Measurements from ENCODE around the gene BAK1. TPM values are rescaled to one million over a fixed set of nuclear protein-coding genes. Genes with fewer than 3 reads are reported as not detected.

BAK1 gene
- total RNA-seq, 1 donor from 2014 or later = 23.1 TPM

GRCh38 chr6:33590531-33591198 is 10.6 kb upstream of the BAK1 start:
- ATAC-seq = peak; percentile 2
- intact Hi-C loops (cut with micrococcal nuclease) = loop anchor here (5.0 kb wide), 1 partner anchor 42 kb away; no protein-coding TSS in a partner anchor
- no peak for DNase-seq

DNA sequence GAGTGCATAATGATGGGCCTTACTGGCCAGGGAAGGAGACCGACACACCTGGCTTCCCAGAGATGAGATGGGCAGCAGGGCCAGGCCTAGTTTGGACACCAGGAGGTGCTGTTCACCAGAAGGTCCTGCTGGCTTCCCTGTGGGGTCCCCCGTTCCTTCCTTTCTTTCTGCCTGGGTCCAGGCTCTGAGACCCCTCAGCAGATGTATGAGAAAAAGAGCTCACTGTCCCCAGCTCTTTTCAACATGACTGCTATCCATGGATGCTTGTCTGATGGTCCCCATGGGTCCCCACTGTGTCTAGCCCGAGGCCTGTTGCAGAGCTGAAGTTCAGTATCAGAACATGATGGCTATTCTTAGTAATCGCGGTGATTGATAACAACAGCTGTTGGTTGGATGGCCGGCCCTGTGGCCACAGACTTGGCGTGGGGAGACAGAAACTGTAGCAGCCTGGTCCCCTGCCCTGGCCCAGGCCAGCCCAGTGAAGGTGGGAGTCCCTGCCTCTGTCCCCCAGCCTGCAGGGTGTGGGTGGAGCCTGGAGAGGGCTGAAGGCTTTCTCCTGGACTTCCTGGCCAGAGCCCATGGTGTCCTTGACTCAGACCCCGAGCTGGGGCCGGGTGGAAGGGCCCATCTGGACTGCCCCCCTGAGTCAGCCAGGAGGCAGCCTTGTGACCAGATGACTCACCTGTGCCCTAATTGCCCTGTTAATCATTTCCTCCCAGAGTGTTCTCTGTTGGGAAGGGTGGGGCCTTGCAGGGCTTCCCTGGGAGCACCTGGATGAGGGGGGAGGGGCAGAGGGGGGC is 9.9 kb upstream of the BAK1 start:
- peak; percentile 68 for ATAC-seq
- intact Hi-C loops (cut with micrococcal nuclease) = loop anchor here (5.0 kb wide), 2 partner anchors 42 to 112 kb away; no protein-coding TSS in a partner anchor
- peak; percentile 64 for DNase-seq

DNA sequence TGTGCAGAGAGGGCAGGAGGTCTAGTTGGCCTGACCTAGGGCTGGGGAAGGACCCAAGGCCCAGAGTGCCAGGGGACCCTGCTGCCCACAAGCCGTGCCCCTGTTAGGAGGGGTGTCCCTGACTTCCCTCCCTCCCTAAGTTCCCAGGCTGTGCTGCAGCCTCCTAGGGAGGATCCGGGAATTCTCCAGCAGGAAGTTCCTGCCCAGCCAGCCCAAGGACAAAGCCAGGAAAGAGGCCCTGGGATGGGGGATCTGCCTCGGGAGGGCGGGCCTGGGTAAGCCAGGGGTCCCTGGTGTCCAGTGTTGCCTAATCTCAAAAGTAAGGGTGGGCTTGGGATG is 9.3 kb upstream of the BAK1 start:
- intact Hi-C loops (cut with micrococcal nuclease) = loop anchor here (5.0 kb wide), 1 partner anchor 113 kb away; no protein-coding TSS in a partner anchor
- DNase-seq = no peak
- ATAC-seq = peak; percentile 20

- intact Hi-C loops (cut with micrococcal nuclease) = loop anchor here (5.0 kb wide), 1 partner anchor 113 kb away; no protein-coding TSS in a partner anchor
- ATAC-seq (no peak), DNase-seq (no peak)
Measured at GRCh38 chr6:33588894-33589293, 8.8 kb upstream of the BAK1 start.

DNA sequence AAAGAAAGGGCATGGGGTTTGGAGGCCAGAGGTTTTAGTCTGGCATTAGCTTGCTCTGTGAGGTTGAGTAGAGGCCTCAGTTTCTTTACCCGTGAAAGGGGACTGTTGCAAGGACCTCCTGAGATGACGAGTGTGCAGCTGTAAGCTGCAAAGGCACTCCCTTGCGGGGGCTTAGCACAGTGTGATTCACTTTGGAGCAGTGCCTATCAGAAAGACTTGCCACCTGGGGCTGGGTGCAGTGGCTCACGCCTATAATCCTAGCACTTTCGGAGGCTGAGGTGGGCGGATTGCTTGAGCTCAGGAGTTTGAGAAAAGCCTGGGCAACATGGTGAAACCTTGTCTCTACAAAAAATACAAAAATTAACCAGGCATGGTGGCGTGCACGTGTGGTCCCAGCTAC is 7.5 kb upstream of the BAK1 start:
- ATAC-seq = no peak
- no peak for DNase-seq
- intact Hi-C loops (cut with micrococcal nuclease) = loop anchor here (5.0 kb wide), 1 partner anchor 115 kb away; no protein-coding TSS in a partner anchor

DNA sequence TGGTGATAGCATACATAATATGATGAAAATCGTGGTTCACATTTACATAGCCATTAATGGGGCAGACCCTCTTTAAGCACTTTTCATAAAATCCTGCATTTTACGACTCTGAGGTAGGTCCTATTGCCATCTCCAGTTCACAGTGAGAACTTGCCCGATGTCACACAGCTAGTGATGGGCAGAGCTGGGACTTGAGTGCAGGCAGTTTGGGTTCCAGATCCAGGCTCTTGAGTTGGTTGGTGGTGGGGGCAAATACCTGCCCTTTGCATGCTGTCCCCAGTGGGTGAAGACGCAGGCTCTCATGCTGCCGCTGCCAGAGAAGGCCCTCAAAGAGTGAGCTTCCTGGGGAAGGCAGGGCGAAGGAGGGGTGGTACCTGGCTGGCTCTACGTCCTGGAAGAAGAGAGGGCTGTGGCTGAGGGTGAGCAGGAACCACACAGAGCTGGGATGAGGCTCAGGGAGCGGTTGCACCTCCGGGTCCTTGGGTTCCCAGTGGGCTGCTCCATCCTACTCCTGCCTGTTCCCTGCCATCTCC is 6.1 kb upstream of the BAK1 start:
- DNase-seq = no peak
- no peak for ATAC-seq
- intact Hi-C loops (cut with micrococcal nuclease) = loop anchor here (5.0 kb wide), 1 partner anchor 116 kb away; no protein-coding TSS in a partner anchor

DNA sequence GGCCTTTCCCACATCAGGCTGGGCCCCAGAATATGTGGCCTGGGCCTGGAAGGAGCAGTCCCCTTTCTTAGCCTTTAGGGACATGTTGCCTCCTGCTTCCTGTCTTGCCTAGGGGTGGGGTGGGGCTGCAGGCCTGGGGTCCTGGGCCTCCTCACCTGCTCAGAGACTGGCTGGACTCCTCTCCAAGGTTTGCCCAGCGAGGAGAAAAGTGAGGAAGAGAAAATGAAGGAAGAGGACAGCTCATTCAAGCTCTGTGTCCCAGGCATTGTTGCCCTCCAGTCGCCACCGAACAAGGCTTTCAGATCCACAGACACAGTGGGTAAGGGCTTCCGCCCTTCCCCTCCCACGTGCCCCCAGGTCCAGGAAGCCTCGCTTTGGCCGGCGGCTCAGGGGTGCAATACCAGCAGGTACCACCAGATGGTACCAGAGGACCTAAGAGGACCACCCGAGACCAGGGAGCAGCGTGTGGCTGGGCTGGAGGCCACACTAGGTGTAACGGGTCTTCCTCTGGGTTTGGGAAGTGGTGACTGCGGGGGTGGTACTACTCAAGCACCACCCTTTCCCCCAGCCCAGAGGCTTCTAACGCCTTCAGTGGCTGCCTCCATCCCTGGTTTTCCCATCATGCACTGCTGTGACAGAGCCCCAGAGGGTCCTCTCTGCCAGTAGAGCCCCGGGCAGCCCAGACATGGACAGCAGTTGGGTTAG is 5.5 kb upstream of the BAK1 start:
- peak; percentile 87 for DNase-seq
- intact Hi-C loops (cut with micrococcal nuclease) = loop anchor here (5.0 kb wide), 1 partner anchor 117 kb away; no protein-coding TSS in a partner anchor
- peak; percentile 64 for ATAC-seq

GRCh38 chr6:33584700-33585402 is 4.8 kb upstream of the BAK1 start:
- DNase-seq = no peak
- intact Hi-C loops (cut with micrococcal nuclease) = loop anchor here (5.0 kb wide), 1 partner anchor 117 kb away; no protein-coding TSS in a partner anchor
- ATAC-seq = no peak

- no peak for DNase-seq
- no peak for ATAC-seq
- intact Hi-C loops (cut with micrococcal nuclease) = no loop called here
Measured at GRCh38 chr6:33583591-33584155, 3.6 kb upstream of the BAK1 start.

GRCh38 chr6:33581186-33581585 is 1.1 kb upstream of the BAK1 start:
- no peak for DNase-seq
- ATAC-seq = no peak
- intact Hi-C loops (cut with micrococcal nuclease) = no loop called here

- intact Hi-C loops (cut with micrococcal nuclease) = no loop called here
- DNase-seq (no peak), ATAC-seq (no peak)
Measured at GRCh38 chr6:33578588-33579011, 1.5 kb downstream of the BAK1 start.

DNA sequence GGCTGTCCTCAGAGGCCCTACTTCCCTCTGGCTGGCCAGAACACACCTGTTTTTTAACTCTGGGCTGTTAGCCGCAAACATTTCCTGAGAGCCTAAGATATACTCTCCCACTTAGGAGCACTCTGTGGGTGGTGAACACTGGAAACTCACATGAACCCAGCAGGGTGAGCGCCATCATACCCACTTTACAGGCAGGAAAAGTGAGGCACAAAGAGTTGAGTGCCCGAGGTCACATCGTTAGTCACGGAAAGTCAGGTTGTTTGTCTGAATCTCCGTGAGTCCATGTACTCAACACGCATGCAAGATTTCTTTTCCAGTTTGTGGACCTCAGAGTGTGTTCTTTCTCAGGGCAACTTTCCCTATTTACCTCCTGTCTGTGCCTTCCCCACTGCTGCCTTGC is 1.9 kb downstream of the BAK1 start:
- no peak for DNase-seq
- intact Hi-C loops (cut with micrococcal nuclease) = no loop called here
- ATAC-seq = no peak

DNA sequence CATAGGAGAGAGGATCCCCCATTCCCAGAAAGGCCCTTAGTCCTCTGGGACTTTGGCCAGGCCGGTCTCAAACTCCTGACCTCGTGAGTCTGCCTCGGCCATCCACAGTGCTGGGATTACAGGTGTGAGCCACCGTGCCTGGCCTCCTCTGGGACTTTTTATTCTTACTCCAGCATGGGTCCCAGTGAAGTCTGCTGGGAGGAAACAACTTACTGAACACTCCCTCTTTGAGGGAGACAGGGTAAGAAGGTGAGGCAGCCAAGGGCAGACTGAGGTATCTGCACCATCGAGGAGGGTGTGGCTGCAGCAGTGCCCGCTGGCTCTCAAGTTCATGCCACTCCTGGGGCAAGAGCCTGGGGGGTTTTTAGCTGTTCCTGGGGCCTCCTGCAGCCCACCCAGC is 2.4 kb downstream of the BAK1 start:
- ATAC-seq (no peak), DNase-seq (no peak)
- intact Hi-C loops (cut with micrococcal nuclease) = no loop called here

GRCh38 chr6:33577106-33577535 is 3.0 kb downstream of the BAK1 start:
- DNase-seq (peak; percentile 57), ATAC-seq (peak; percentile 16)
- intact Hi-C loops (cut with micrococcal nuclease) = no loop called here

DNA sequence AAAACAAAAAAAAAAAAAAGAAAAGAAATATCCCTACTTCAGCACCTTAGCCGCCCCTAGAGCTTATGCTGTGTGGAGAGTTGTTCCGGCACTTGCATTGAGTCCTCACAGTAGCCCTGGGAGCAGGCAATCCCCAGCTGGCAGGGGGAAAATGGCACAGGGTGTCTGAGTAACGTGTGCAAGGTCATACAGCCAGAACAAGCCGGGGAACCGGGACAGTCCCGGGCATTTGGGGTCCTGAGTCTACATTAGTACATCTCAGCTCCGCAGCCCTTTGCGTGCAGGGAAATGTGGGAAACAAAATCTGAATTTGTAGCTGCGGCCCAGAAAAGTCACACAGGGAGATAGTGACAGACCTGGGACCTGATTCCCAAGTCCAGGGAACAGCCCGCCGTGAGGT is 3.4 kb downstream of the BAK1 start:
- ATAC-seq (no peak), DNase-seq (no peak)
- intact Hi-C loops (cut with micrococcal nuclease) = no loop called here

GRCh38 chr6:33575211-33575610 is 4.9 kb downstream of the BAK1 start:
- intact Hi-C loops (cut with micrococcal nuclease) = no loop called here
- DNase-seq (no peak), ATAC-seq (no peak)

DNA sequence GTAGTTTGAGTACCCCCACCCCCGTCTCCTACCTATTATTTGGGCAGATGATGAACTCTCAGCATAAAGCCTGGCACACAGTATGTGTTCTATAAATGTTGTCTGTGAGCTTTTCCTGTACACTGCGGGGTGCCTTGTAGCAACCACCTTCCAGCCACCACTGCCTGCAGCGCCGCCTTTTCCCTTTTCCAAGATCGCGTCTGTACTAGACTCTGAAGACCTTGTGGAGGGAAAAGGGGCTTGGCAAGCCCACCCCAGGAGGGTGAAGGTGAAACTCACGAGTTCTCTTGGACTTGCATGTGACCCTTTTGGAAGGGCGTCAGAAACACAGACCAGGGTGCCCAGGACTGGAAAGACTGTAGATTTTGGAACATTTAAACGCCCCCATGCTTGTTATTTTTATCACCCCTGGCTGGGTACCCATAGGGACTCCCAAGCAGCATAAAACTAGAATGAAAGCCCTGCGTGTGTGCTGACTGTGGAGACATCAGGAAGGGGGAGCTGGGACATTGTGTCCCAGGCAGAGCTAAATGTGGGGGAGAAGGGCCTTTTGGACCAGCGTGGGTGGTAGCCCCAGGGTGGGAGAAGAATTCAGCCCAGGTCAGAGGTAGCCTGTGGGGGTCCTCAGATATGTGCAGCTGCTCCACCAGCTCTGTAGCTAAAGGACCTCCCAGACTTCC is 8.3 kb downstream of the BAK1 start:
- intact Hi-C loops (cut with micrococcal nuclease) = no loop called here
- DNase-seq (no peak), ATAC-seq (peak; percentile 31)

All from left ventricle myocardium superior (tissue), 1 donor.